ENCODE results near the gene CCDC85A. TPM values are rescaled to one million over a fixed set of nuclear protein-coding genes. Genes with fewer than 3 reads are reported as not detected.

Gene CCDC85A
- total and polyA plus RNA-seq, 2 experiments from 2014 or later = 0.21 to 0.24 TPM

DNA sequence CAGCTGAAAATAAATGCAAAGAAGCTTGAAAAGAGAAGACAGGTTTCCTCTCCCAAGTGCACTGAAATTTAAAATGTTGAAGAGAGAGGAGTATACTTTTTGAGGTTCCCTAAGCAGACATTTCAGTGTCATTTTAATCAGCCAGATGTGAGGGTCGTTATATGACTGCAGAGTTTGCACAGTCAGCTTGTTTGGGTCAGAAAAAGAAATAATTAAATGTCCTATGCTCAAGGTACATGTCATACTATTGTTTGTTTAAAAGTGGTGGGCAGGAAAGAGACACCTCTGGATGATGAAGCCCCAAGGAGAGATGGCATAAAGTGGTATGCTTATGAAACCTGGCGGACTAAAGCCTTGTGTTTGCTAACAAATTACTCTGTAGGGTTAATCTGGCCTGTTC lies 55.2 kb downstream of the CCDC85A start:
- DNase-seq (ENCODE audit: low spot score) = no peak
- Histone ChIP-seq H2AFZ (no peak overlapping the region), H3K9me2 (ENCODE audit: insufficient read depth) (no peaks in the 10 kb centered on the region), H3F3A (replicated peaks; ENCODE audit: low read depth) (no peaks in the 10 kb centered on the region), H3K36me3 (ENCODE audit: insufficient read depth) (no peaks in the 10 kb centered on the region), H3K4me1 (ENCODE audit: insufficient read depth) (no peaks in the 10 kb centered on the region), H3K4me3 (no peak overlapping the region), H3K27ac (ENCODE audit: low read depth) (no peak overlapping the region), H3K27me3 (ENCODE audit: insufficient read depth) (no peaks in the 10 kb centered on the region), H4K20me1 (replicated peaks; ENCODE audit: insufficient read depth) (no peaks in the 10 kb centered on the region), H3K79me2 (replicated peaks; ENCODE audit: insufficient read depth) (no peaks in the 10 kb centered on the region), H3K4me2 (no peak overlapping the region)
- H3K4me3 Mint-ChIP-seq = no peak overlapping the region
- no peak for ATAC-seq
- peaks cover 6% of the 10 kb centered on the region; the same call in 2 of the 3 replicates for H3K36me3 Mint-ChIP-seq (ENCODE audit: low read depth)
- H3K27ac Mint-ChIP-seq = no peak overlapping the region
- peaks cover 18% of the 10 kb centered on the region for H3K9me3 Mint-ChIP-seq
- peaks cover 10% of the 10 kb centered on the region for H3K4me1 Mint-ChIP-seq
- TF ChIP-seq, protein P1, sequence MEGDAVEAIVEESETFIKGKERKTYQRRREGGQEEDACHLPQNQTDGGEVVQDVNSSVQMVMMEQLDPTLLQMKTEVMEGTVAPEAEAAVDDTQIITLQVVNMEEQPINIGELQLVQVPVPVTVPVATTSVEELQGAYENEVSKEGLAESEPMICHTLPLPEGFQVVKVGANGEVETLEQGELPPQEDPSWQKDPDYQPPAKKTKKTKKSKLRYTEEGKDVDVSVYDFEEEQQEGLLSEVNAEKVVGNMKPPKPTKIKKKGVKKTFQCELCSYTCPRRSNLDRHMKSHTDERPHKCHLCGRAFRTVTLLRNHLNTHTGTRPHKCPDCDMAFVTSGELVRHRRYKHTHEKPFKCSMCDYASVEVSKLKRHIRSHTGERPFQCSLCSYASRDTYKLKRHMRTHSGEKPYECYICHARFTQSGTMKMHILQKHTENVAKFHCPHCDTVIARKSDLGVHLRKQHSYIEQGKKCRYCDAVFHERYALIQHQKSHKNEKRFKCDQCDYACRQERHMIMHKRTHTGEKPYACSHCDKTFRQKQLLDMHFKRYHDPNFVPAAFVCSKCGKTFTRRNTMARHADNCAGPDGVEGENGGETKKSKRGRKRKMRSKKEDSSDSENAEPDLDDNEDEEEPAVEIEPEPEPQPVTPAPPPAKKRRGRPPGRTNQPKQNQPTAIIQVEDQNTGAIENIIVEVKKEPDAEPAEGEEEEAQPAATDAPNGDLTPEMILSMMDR (conservative IDR thresholded peaks at IDR 0.05; ENCODE audit: low read depth in 2 of 2) = no peak
- TF ChIP-seq, protein P2, sequence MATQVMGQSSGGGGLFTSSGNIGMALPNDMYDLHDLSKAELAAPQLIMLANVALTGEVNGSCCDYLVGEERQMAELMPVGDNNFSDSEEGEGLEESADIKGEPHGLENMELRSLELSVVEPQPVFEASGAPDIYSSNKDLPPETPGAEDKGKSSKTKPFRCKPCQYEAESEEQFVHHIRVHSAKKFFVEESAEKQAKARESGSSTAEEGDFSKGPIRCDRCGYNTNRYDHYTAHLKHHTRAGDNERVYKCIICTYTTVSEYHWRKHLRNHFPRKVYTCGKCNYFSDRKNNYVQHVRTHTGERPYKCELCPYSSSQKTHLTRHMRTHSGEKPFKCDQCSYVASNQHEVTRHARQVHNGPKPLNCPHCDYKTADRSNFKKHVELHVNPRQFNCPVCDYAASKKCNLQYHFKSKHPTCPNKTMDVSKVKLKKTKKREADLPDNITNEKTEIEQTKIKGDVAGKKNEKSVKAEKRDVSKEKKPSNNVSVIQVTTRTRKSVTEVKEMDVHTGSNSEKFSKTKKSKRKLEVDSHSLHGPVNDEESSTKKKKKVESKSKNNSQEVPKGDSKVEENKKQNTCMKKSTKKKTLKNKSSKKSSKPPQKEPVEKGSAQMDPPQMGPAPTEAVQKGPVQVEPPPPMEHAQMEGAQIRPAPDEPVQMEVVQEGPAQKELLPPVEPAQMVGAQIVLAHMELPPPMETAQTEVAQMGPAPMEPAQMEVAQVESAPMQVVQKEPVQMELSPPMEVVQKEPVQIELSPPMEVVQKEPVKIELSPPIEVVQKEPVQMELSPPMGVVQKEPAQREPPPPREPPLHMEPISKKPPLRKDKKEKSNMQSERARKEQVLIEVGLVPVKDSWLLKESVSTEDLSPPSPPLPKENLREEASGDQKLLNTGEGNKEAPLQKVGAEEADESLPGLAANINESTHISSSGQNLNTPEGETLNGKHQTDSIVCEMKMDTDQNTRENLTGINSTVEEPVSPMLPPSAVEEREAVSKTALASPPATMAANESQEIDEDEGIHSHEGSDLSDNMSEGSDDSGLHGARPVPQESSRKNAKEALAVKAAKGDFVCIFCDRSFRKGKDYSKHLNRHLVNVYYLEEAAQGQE (IDR thresholded peaks at IDR 0.05; ENCODE audit: unreplicated experiment) = no peak
- TF ChIP-seq ZNF114 (CRISPR knock-in tag; IDR thresholded peaks at IDR 0.05) (no peak), JUNB (IDR thresholded peaks at IDR 0.05; ENCODE audit: unreplicated experiment) (no peak), POLR2AphosphoS5 (IDR thresholded peaks at IDR 0.05; ENCODE audit: low read depth) (no peak), EZH2phosphoT487 (IDR thresholded peaks at IDR 0.05; ENCODE audit: unreplicated experiment) (no peak), EZH2 (IDR thresholded peaks at IDR 0.05; ENCODE audit: low read depth, unreplicated experiment) (no peak), NANOG (IDR thresholded peaks at IDR 0.05; ENCODE audit: borderline replicate concordance) (no peak), CREB1 (CRISPR knock-in tag; IDR thresholded peaks at IDR 0.05; ENCODE audit: low read depth) (no peak), STAT1 (IDR thresholded peaks at IDR 0.05; ENCODE audit: unreplicated experiment) (no peak)
- TF ChIP-seq, protein P3, sequence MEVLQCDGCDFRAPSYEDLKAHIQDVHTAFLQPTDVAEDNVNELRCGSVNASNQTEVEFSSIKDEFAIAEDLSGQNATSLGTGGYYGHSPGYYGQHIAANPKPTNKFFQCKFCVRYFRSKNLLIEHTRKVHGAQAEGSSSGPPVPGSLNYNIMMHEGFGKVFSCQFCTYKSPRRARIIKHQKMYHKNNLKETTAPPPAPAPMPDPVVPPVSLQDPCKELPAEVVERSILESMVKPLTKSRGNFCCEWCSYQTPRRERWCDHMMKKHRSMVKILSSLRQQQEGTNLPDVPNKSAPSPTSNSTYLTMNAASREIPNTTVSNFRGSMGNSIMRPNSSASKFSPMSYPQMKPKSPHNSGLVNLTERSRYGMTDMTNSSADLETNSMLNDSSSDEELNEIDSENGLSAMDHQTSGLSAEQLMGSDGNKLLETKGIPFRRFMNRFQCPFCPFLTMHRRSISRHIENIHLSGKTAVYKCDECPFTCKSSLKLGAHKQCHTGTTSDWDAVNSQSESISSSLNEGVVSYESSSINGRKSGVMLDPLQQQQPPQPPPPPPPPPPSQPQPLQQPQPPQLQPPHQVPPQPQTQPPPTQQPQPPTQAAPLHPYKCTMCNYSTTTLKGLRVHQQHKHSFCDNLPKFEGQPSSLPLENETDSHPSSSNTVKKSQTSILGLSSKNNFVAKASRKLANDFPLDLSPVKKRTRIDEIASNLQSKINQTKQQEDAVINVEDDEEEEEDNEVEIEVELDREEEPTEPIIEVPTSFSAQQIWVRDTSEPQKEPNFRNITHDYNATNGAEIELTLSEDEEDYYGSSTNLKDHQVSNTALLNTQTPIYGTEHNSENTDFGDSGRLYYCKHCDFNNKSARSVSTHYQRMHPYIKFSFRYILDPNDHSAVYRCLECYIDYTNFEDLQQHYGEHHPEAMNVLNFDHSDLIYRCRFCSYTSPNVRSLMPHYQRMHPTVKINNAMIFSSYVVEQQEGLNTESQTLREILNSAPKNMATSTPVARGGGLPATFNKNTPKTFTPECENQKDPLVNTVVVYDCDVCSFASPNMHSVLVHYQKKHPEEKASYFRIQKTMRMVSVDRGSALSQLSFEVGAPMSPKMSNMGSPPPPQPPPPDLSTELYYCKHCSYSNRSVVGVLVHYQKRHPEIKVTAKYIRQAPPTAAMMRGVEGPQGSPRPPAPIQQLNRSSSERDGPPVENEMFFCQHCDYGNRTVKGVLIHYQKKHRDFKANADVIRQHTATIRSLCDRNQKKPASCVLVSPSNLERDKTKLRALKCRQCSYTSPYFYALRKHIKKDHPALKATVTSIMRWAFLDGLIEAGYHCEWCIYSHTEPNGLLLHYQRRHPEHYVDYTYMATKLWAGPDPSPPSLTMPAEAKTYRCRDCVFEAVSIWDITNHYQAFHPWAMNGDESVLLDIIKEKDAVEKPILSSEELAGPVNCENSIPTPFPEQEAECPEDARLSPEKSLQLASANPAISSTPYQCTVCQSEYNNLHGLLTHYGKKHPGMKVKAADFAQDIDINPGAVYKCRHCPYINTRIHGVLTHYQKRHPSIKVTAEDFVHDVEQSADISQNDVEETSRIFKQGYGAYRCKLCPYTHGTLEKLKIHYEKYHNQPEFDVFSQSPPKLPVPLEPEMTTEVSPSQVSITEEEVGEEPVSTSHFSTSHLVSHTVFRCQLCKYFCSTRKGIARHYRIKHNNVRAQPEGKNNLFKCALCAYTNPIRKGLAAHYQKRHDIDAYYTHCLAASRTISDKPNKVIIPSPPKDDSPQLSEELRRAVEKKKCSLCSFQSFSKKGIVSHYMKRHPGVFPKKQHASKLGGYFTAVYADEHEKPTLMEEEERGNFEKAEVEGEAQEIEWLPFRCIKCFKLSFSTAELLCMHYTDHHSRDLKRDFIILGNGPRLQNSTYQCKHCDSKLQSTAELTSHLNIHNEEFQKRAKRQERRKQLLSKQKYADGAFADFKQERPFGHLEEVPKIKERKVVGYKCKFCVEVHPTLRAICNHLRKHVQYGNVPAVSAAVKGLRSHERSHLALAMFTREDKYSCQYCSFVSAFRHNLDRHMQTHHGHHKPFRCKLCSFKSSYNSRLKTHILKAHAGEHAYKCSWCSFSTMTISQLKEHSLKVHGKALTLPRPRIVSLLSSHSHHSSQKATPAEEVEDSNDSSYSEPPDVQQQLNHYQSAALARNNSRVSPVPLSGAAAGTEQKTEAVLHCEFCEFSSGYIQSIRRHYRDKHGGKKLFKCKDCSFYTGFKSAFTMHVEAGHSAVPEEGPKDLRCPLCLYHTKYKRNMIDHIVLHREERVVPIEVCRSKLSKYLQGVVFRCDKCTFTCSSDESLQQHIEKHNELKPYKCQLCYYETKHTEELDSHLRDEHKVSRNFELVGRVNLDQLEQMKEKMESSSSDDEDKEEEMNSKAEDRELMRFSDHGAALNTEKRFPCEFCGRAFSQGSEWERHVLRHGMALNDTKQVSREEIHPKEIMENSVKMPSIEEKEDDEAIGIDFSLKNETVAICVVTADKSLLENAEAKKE (CRISPR knock-in tag; IDR thresholded peaks at IDR 0.05) = no peak
- TF ChIP-seq, protein P4, sequence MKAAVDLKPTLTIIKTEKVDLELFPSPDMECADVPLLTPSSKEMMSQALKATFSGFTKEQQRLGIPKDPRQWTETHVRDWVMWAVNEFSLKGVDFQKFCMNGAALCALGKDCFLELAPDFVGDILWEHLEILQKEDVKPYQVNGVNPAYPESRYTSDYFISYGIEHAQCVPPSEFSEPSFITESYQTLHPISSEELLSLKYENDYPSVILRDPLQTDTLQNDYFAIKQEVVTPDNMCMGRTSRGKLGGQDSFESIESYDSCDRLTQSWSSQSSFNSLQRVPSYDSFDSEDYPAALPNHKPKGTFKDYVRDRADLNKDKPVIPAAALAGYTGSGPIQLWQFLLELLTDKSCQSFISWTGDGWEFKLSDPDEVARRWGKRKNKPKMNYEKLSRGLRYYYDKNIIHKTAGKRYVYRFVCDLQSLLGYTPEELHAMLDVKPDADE (IDR thresholded peaks at IDR 0.05) = no peak
- peaks cover 2% of the 10 kb centered on the region for H3K27me3 Mint-ChIP-seq (ENCODE audit: insufficient read depth, low read depth, poor library complexity)

Measured in GM23338 (cell line).